HG03442 (cell line): ENCODE measurements around the gene SMPX.

Experiments used
- ATAC-seq: cut with Tn5 transposase; IDR thresholded peaks from one replicate; pipeline ENCODE4 v1.9.1; 2021; ENCODE audit warnings: mild to moderate bottlenecking, moderate library complexity; ENCODE audit not compliant: unreplicated experiment

The SMPX gene

GRCh38 chrX:21658746-21659145, 99.2 kb downstream of the SMPX start:
- ATAC-seq = no peak

GRCh38 chrX:21658152-21658737, 99.7 kb downstream of the SMPX start, which contains the start of gene KLHL34:
KLHL34 (minus strand) TSS chrX:21658330; CDS start chrX:21657788, 542 bp downstream.
- ATAC-seq = no peak

GRCh38 chrX:21657318-21658151, 100.4 kb downstream of the SMPX start:
- no peak for ATAC-seq

GRCh38 chrX:21656587-21657317, 101.2 kb downstream of the SMPX start:
- ATAC-seq = no peak
